Measurements from ENCODE around the gene BAIAP2L2.

DNA sequence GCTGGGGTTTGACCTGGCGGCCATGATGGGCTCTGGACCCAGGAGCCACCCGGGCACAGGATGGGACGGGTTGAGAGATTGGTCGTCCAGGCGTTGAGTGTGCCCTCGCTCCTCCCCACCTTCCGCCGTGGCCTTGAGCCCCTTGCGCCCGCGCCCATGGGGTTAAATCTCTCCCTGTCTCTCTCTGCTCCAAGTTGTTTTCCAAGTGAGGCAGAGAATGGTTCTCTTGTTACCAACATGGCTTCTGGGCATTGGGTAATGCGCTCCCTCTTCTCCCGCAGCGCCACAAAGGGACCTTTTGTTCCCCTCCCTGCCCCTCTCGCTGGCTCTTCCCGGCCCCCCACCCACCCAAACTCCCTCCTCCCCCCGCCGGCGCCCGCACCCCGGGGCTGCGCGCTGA lies 72.1 kb downstream of the BAIAP2L2 start:
- no peak for TF ChIP-seq POLR2A (IDR thresholded peaks at IDR 0.05)
- TF ChIP-seq, protein P1, sequence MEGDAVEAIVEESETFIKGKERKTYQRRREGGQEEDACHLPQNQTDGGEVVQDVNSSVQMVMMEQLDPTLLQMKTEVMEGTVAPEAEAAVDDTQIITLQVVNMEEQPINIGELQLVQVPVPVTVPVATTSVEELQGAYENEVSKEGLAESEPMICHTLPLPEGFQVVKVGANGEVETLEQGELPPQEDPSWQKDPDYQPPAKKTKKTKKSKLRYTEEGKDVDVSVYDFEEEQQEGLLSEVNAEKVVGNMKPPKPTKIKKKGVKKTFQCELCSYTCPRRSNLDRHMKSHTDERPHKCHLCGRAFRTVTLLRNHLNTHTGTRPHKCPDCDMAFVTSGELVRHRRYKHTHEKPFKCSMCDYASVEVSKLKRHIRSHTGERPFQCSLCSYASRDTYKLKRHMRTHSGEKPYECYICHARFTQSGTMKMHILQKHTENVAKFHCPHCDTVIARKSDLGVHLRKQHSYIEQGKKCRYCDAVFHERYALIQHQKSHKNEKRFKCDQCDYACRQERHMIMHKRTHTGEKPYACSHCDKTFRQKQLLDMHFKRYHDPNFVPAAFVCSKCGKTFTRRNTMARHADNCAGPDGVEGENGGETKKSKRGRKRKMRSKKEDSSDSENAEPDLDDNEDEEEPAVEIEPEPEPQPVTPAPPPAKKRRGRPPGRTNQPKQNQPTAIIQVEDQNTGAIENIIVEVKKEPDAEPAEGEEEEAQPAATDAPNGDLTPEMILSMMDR (IDR thresholded peaks at IDR 0.05), result no peak
